HG02885 (cell line): ENCODE measurements around the gene DACT1.
A peak's percentile ranks its signal among the peaks of the same experiment; 100 is the strongest.
"Not testable (repeated sequence)": the region's sequence is repeated elsewhere in the genome, so short reads cannot be mapped to it uniquely, and the experiment has no call there.

Experiments used
- ATAC-seq: cut with Tn5 transposase; IDR thresholded peaks from one replicate; pipeline ENCODE4 v1.9.1; 2021; ENCODE audit warnings: mild to moderate bottlenecking; ENCODE audit not compliant: unreplicated experiment, poor library complexity

The DACT1 gene

GRCh38 chr14:58637391-58638230 lies at the start of gene DACT1:
TSS of gene DACT1 (plus strand) at chr14:58637962. CDS start at chr14:58638203, 241 bp downstream.
- ATAC-seq, result peak; percentile 51

GRCh38 chr14:58588321-58588720 lies 49.4 kb upstream of the DACT1 start:
- ATAC-seq, result not testable (repeated sequence)

GRCh38 chr14:58593977-58594376 lies 43.8 kb upstream of the DACT1 start:
- ATAC-seq, result no peak

DNA sequence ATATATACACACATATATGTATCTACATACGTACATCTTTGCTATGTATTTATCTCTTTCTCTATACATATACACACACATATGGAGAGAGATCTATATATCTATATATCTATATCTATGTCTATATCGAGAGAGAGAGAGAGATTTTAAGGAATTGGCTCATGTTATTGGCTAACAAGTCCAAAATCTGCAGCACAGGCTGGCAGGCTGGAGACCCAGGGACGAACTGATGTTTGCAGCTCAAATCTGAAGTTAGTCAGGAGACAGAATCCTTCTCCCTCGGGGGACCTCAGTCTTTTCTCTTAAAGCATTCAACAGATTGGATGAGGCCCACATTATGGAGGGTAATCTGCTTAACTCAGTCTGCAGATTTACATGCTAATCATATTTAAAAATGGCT lies 40.7 kb upstream of the DACT1 start:
- ATAC-seq, result no peak

DNA sequence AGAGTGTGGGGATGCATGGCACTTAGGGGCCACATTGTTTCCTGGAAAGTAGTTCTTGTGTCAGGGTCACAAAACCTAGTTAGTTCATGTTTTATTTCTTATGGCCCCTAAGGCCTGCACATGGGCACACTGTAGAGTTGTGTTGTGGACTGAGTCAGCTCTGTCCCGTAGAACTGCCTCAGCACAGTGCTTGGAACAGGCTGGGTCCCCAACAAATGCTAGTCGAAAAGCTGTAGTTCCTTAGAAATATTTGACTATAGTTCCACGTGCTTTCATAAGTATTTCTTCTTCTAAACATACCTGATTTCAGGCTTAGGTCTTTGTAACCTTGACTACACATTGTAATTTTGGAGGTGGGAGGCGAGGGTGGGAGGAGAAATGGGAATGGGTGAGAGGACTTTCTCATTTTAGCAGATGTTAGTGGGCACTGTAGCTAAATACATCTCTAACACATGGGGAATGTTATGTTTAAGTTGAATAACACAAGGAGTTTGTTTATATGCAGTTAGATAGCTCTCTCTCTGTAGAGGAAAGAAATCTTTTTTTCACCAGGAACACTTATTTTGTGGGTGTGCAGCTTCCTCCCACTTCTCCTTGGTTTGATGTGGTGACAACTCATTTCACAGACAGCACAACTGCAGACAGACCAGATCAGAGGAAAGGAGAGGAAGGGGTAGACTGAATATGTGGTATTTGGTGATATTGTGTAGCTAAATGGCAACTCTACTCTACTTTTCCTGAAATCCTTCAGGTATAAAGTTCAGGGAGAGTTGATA lies 39.5 kb upstream of the DACT1 start:
- ATAC-seq, result no peak

DNA sequence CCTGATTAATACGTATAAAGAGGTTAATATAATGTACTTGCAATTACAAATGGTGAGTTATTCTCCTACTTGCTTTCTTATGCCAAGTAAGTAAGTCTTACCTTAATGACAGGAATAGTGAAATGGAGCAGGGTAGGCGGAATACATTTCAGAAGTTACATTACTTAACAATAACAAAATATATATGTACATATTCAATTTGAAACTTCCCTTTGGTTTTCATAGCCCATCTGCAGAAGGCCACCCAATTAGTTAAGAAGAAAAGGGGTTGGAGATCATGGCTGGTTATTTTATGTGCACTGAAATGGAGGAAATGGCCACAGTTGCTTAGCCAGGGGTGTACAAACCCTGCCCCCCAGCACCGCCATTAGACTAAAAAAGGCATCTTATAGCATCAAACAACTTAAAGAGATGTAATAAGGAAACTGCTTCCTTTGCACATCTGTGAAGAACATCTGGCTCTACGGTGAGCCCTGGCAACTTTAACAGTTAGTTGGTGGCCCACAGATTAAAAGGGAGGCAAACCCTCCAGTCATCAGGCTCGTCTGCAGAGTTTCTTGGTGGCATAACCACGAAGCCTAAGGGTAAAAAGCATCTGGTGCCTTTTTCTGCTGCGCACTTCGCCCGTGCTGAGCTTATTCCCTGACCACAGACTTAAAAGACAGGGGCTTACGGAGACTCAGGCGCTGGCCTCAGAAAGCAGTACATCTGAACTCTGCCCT lies 38.8 kb upstream of the DACT1 start:
- no peak for ATAC-seq

DNA sequence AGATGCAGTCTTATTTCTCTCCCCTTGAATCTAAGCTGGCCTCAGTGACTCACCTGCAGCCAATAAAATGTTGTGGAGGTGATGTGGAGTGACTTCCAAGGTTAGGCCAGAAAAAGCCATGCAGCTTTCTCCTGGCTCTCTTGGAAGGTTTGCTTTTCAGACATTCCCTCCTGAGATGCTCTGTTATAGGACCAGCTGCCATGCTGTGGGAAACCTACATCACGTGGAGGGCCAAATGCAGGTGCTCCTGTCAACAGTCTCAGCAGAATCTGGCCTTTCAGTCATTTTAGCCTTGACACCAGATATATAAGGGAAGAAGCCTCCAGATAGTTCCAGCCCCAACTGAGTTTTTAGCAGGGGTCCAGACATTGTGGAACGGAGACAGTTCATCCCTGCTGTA lies 38.1 kb upstream of the DACT1 start:
- ATAC-seq, result no peak

DNA sequence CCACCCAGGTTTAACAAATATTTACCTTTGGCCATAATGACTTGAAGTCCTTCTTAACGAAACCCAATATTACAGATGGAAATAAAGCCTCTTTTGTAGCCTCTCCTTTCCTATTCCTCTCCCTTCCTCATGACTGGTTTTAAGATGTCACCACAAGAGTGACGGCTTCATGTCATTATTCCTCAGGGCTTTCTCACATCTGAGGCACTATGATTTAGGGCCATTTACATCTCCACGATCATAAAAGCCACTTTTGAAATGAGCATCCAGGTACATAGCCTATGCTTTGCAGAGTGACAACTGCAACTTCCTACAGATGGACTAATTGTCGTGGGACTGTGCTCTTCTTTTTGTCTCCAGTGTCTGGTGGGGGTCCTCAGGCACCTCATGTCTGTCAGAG lies 32.3 kb upstream of the DACT1 start:
- no peak for ATAC-seq

GRCh38 chr14:58607131-58607951 lies 30.4 kb upstream of the DACT1 start:
- ATAC-seq, result no peak

- ATAC-seq, result no peak
These were observed 29.8 kb upstream of the DACT1 start for GRCh38 chr14:58607952-58608317.

DNA sequence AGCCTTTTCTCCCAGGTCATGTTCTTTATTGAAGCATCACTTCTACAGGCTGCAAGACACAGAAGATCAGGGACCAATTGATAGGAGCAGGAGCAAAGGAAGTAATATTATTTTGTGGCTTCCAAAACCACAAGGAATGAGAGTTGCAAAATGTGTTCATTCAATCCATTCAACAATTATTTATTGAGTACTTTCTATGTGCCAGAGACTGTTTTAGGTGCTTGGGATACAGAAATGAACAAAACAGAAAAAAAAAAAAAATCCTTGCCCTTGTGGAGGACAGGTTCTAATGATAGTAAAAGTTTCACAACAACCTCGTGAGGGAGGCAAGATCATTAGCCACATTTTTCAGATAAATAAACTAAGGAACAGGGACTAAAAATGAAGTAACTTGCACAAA lies 20.1 kb upstream of the DACT1 start:
- no peak for ATAC-seq

DNA sequence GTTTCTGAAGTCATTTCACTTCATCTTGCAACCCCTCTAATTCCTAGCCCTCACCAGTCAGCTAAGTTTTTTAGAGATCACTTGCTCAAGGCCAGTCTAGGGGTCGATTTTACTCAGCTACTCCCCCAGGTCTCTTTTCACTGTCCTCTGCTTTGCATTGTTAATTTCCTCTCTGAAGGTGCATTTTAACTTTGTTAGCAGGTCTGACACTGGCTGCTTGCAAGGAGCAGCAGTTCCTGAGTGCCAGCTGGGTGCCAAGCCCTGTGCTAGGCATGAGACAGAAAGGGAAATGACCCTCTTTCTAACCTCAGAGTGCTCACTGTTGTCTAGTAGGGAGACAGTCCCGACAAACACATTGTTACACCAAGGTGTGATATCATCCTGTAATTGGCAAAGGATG lies 17.8 kb upstream of the DACT1 start:
- ATAC-seq, result no peak

DNA sequence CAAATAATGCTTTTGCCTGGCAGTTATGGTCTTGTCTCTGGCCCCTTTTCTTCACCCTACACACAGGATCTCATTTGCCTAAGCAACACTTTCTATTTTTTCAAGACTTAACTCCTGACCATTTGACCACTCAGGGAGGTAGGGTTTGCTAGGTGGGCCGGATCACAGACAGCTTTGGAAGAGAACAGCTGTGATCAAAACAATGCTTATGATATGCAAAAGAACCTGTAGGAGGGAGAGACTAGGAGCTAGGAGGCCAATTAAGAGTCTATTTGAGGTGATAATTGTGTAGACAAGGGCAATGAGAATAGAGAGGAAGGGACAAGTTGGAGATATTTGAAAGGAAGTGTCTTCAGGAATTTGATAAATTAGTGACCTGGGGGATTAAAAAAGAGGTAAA lies 12.3 kb upstream of the DACT1 start:
- ATAC-seq, result no peak

GRCh38 chr14:58626431-58626831 lies 11.3 kb upstream of the DACT1 start:
- ATAC-seq, result no peak

GRCh38 chr14:58628406-58628805 lies 9.4 kb upstream of the DACT1 start:
- ATAC-seq, result no peak

- no peak for ATAC-seq
These were observed 8.5 kb upstream of the DACT1 start for GRCh38 chr14:58629281-58629680.

DNA sequence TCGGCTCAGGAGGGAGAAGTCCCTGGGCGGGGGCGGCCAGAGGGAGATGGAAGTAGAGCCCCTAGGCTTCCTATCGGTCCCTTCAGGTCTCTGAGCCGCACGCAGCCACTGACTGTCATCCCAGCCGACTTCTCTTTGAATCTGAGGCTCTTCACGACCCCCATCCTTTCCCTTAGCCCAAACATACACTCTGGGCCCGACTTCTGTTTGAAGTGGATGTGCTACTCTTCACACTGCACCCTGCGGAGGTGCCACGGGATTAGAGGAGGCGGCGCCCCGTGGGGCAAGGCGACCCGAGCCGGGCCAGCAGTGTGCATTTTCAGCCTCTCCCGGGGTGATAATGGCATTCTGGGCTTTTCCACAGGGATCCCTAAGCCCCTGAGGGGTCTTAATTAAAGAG lies 6.0 kb upstream of the DACT1 start:
- no peak for ATAC-seq

DNA sequence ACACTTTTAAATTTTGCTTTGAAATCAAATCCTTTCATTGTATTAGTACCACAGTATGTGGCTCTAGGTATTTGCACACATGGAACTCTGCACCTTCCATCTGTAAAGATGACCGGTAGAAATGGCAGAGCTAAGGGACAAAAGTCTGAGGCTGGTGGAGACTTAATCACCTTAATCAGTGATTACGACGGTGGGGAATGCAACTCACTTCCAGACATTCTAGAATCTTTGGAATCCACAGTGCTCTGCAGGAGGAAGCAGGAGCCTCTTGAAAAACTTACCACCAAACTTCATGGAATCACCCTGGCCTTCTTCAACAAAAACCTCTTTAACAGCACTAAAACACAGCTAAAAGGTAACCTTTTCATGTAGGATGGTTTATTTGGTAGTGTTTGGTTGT lies 3.9 kb upstream of the DACT1 start:
- no peak for ATAC-seq

DNA sequence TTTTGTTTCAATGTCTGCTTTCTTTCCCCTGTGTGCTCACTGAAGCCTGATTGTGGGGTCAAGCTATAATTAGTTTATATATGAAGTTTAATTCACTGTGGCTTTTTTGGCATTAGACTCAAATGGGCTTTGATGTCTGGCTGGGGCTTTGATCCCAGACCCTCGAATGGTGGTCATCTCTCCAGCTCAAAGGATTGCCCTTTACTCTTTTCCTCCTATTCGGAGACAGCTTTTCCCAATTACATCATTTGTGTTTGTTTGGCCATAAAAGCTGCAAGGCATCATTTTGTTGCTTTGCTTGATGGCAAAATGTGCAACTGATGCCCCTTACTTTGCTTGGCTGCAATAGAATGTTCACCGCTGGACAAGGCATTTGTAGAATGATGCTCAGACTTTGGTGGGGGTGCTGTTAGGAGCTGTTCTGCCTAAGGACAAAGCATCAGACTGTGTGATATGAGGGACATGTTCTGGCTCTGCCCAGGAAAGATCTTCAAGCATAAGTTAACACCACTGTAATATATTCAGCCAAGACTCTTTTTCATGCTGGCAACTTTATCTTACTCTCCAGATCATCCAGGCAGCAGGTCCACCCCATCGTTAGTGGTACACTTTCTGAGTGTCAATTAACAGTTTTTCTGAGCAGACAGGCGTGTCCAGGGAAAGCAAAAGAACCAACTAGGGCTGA lies 3.2 kb upstream of the DACT1 start:
- ATAC-seq, result no peak
